Right cardiac atrium (tissue), 5 donors: ENCODE results near the gene FAM107A. TPM values are rescaled to one million over a fixed set of nuclear protein-coding genes. Genes with fewer than 3 reads are reported as not detected.

ENCODE experiments used
- ATAC-seq, 2 donors: fragments of 200-7000 bp; cut with Tn5 transposase; one replicate each; pipeline versions ENCODE4 v1.8.0 to v1.9.1; 2020; ENCODE audit warnings: moderate library complexity in 2 of 2, mild to moderate bottlenecking in 1 of 2
- DNase-seq, 3 donors: peaks; one replicate each; pipeline ENCODE4 v3.0.0-alpha.2; 2020
- H3K27ac ChIP-seq: one replicate; pipeline ENCODE4 v1.5.1; 2013; ENCODE audit warnings: mild to moderate bottlenecking, low read length, control low read depth, moderate library complexity
- H3K27me3 ChIP-seq: one replicate; pipeline ENCODE4 v1.6.1; 2013; ENCODE audit not compliant: control insufficient read depth, insufficient read depth
- H3K4me1 ChIP-seq: one replicate; pipeline ENCODE4 v1.6.1; 2013; ENCODE audit warnings: low read length; ENCODE audit not compliant: control insufficient read depth, insufficient read depth
- H3K4me3 ChIP-seq: one replicate; pipeline ENCODE4 v1.5.1; 2013; ENCODE audit warnings: low read length, control low read depth
- H3K9me3 ChIP-seq: one replicate; pipeline ENCODE4 v1.6.1; 2013; ENCODE audit warnings: low read length; ENCODE audit not compliant: control insufficient read depth
- WGBS: extraction: QIAGEN DNeasy Blood & Tissue Kit; methylation state at CpG from one replicate; pipeline ENCODE4 v1.1.7; 2013; 5-methylcytosine and 5-hydroxymethylcytosine counted together
- intact Hi-C, 4 donors: fragments of 100-400 bp; cut with DNase I; formaldehyde crosslinking; loops; one replicate each; pipeline versions ENCODE4 v1.11.0 to v1.14.0; 2022 to 2023
- polyA plus RNA-seq: library from polyadenylated mRNA; stranded (reverse); fragments of 200-250 nt; gene quantifications from one replicate; pipeline ENCODE4 v1.2.3, GENCODE V29; 2013
- total RNA-seq, 4 donors: library from RNA; stranded (reverse); fragmentation: NEBNext Ultra II Directional; extraction: Animal tissue kit (Norgen Biotek cat#: 25700); gene quantifications; one replicate each; pipeline ENCODE4 v1.2.1, GENCODE V29; 2021
- donor health status: healthy with polysubstance abuse.
- donor health status: DM: no; HTN: yes; CAD: no.
- donor health status: DM: no; HTN: no; CAD: no.
- donor health status: DM: no; HTN: yes; CAD: no; lungs with severe emphysema.
- donor health status: DM: yes; HTN: yes; CAD: no.

Gene FAM107A
- total and polyA plus RNA-seq, 5 donors = 38.0 to 80.8 (median 55.9) TPM

GRCh38 chr3:58566398-58567250, 10.6 kb downstream of the FAM107A start:
- intact Hi-C loops = loop anchor here in 1 of 4 donors (2.0 kb wide), 1 partner anchor 64 kb away; no protein-coding TSS in a partner anchor
- H3K4me1 ChIP-seq = no peaks in the 10 kb centered on the region
- ATAC-seq (no peak), DNase-seq (no peak)
- no peak overlapping the region for H3K27ac ChIP-seq
- no peak overlapping the region for H3K4me3 ChIP-seq
- H3K27me3 ChIP-seq = no peaks in the 10 kb centered on the region
- no peaks in the 10 kb centered on the region for H3K9me3 ChIP-seq
- WGBS = 90% methylated on average over 9 of the region's 9 CpGs

- no peaks in the 10 kb centered on the region for H3K4me1 ChIP-seq
- WGBS = 94% methylated on average over 12 of the region's 12 CpGs
- intact Hi-C loops = loop anchor here in 1 of 4 donors (2.0 kb wide), 1 partner anchor 65 kb away; no protein-coding TSS in a partner anchor
- H3K27me3 ChIP-seq = no peaks in the 10 kb centered on the region
- ATAC-seq (no peak), DNase-seq (no peak)
- H3K9me3 ChIP-seq = no peaks in the 10 kb centered on the region
- H3K27ac ChIP-seq = no peak overlapping the region
- no peak overlapping the region for H3K4me3 ChIP-seq
Observed at GRCh38 chr3:58565621-58566397, 11.4 kb downstream of the FAM107A start.

GRCh38 chr3:58564456-58565160, 12.6 kb downstream of the FAM107A start:
- H3K9me3 ChIP-seq = no peaks in the 10 kb centered on the region
- no peaks in the 10 kb centered on the region for H3K27me3 ChIP-seq
- H3K4me3 ChIP-seq = no peak overlapping the region
- no peaks in the 10 kb centered on the region for H3K4me1 ChIP-seq
- DNase-seq (no peak), ATAC-seq (no peak)
- no peak overlapping the region for H3K27ac ChIP-seq
- intact Hi-C loops = no loop called here
- 72% methylated on average over 13 of the region's 13 CpGs for WGBS

GRCh38 chr3:58564054-58564453, 13.1 kb downstream of the FAM107A start:
- intact Hi-C loops = no loop called here
- no peak overlapping the region for H3K4me3 ChIP-seq
- H3K4me1 ChIP-seq = no peaks in the 10 kb centered on the region
- 100% methylated on average over 1 of the region's 1 CpG for WGBS
- no peaks in the 10 kb centered on the region for H3K9me3 ChIP-seq
- H3K27me3 ChIP-seq = no peaks in the 10 kb centered on the region
- no peak for ATAC-seq
- no peak overlapping the region for H3K27ac ChIP-seq
- no peak for DNase-seq

- no peaks in the 10 kb centered on the region for H3K27me3 ChIP-seq
- H3K9me3 ChIP-seq = no peaks in the 10 kb centered on the region
- H3K4me3 ChIP-seq = no peak overlapping the region
- no peaks in the 10 kb centered on the region for H3K4me1 ChIP-seq
- H3K27ac ChIP-seq = no peak overlapping the region
- DNase-seq = no peak
- intact Hi-C loops = no loop called here
- ATAC-seq = no peak
- 89% methylated on average over 6 of the region's 6 CpGs for WGBS
Observed at GRCh38 chr3:58563386-58564035, 13.7 kb downstream of the FAM107A start.

- H3K4me1 ChIP-seq = no peaks in the 10 kb centered on the region
- no peaks in the 10 kb centered on the region for H3K9me3 ChIP-seq
- WGBS = 87% methylated on average over 4 of the region's 4 CpGs
- ATAC-seq (no peak), DNase-seq (no peak)
- no peak overlapping the region for H3K27ac ChIP-seq
- H3K27me3 ChIP-seq = no peaks in the 10 kb centered on the region
- intact Hi-C loops = no loop called here
- no peak overlapping the region for H3K4me3 ChIP-seq
Observed at GRCh38 chr3:58562498-58562897, 14.7 kb downstream of the FAM107A start.

- Histone ChIP-seq H3K9me3 (no peaks in the 10 kb centered on the region), H3K27me3 (no peaks in the 10 kb centered on the region), H3K27ac (no peak overlapping the region), H3K4me3 (no peak overlapping the region), H3K4me1 (no peaks in the 10 kb centered on the region)
- 75% methylated on average over 12 of the region's 12 CpGs for WGBS
- intact Hi-C loops = no loop called here
- no peak for DNase-seq
- peak; percentile 44 to 46 for ATAC-seq
Observed at GRCh38 chr3:58560771-58561311, 16.4 kb downstream of the FAM107A start.

- Histone ChIP-seq H3K27me3 (no peaks in the 10 kb centered on the region), H3K9me3 (no peaks in the 10 kb centered on the region), H3K4me1 (no peaks in the 10 kb centered on the region), H3K27ac (no peak overlapping the region), H3K4me3 (no peak overlapping the region)
- no peak for ATAC-seq
- intact Hi-C loops = no loop called here
- 96% methylated on average over 5 of the region's 5 CpGs for WGBS
- no peak for DNase-seq
Observed at GRCh38 chr3:58559586-58559985, 17.6 kb downstream of the FAM107A start.

GRCh38 chr3:58557491-58557890, 19.7 kb downstream of the FAM107A start:
- Histone ChIP-seq H3K27me3 (no peaks in the 10 kb centered on the region), H3K4me3 (no peak overlapping the region), H3K9me3 (no peaks in the 10 kb centered on the region), H3K4me1 (no peaks in the 10 kb centered on the region), H3K27ac (no peak overlapping the region)
- 87% methylated on average over 6 of the region's 6 CpGs for WGBS
- intact Hi-C loops = no loop called here
- DNase-seq = no peak
- ATAC-seq = no peak

- WGBS = 58% methylated on average over 6 of the region's 6 CpGs
- no peak for ATAC-seq
Observed at GRCh38 chr3:58556761-58557221, 20.4 kb downstream of the FAM107A start.

More at GRCh38 chr3:58556761-58557221, 20.4 kb downstream of the FAM107A start:
- DNase-seq = no peak
- no peak overlapping the region for H3K4me3 ChIP-seq
- no peaks in the 10 kb centered on the region for H3K27me3 ChIP-seq
- H3K9me3 ChIP-seq = no peaks in the 10 kb centered on the region
- H3K4me1 ChIP-seq = no peaks in the 10 kb centered on the region
- H3K27ac ChIP-seq = no peak overlapping the region
- intact Hi-C loops = no loop called here
